HEK293T (cell line): Measurements from ENCODE around the gene NPAS3.

Experiments used
- CTCF ChIA-PET: fragments of 350-600 bp; formaldehyde crosslinking; extraction: SDS; loops from one replicate; lab custom pipeline; 2021; ENCODE audit warnings: antibody characterized with exemption, inconsistent platforms; lab: Yijun Ruan, JAX
- POLR2A ChIA-PET: fragments of 350-600 bp; formaldehyde crosslinking; extraction: SDS; loops from one replicate; lab custom pipeline; 2020; ENCODE audit warnings: antibody characterized with exemption, inconsistent platforms; lab: Yijun Ruan, JAX
- DNase-seq: peaks from one replicate; pipeline ENCODE4 v3.0.0; 2012; ENCODE audit warnings: mixed read lengths; ENCODE audit errors: extremely low spot score
- ARNT ChIP-seq: fragments of 450-650 bp; IDR thresholded peaks from 2 replicates; pipeline ENCODE4 v1.6.1; 2017; ENCODE audit warnings: mild to moderate bottlenecking
- BHLHE40 ChIP-seq: fragments of 450-650 bp; IDR thresholded peaks from 2 replicates; pipeline ENCODE4 v1.6.1; 2016; ENCODE audit warnings: mild to moderate bottlenecking, moderate library complexity, borderline replicate concordance
- CTBP1 ChIP-seq: fragments of 450-650 bp; IDR thresholded peaks from 2 replicates; pipeline ENCODE4 v1.6.1; 2016; ENCODE audit warnings: borderline replicate concordance
- ELF4 ChIP-seq: fragments of 450-650 bp; IDR thresholded peaks from 2 replicates; pipeline ENCODE4 v1.6.1; 2017; ENCODE audit warnings: antibody characterized with exemption
- FOXA1 ChIP-seq: fragments of 450-650 bp; IDR thresholded peaks from 2 replicates; pipeline ENCODE4 v1.6.1; 2016; ENCODE audit warnings: mild to moderate bottlenecking
- FOXK2 ChIP-seq: fragments of 450-650 bp; IDR thresholded peaks from 2 replicates; pipeline ENCODE4 v1.6.1; 2016; ENCODE audit warnings: mild to moderate bottlenecking
- FOXM1 ChIP-seq: fragments of 450-650 bp; IDR thresholded peaks from 2 replicates; pipeline ENCODE4 v1.6.1; 2017; ENCODE audit warnings: mild to moderate bottlenecking, borderline replicate concordance
- HDGF ChIP-seq: fragments of 450-650 bp; IDR thresholded peaks from 2 replicates; pipeline ENCODE4 v1.6.1; 2017; ENCODE audit warnings: antibody characterized with exemption, borderline replicate concordance
- L3MBTL2 ChIP-seq: fragments of 450-650 bp; conservative IDR thresholded peaks from 2 replicates; pipeline ENCODE4 v1.6.1; 2016; ENCODE audit warnings: mild to moderate bottlenecking
- LEF1 ChIP-seq: fragments of 450-650 bp; IDR thresholded peaks from 2 replicates; pipeline ENCODE4 v1.6.1; 2017; ENCODE audit warnings: mild to moderate bottlenecking, borderline replicate concordance
- NFRKB ChIP-seq: fragments of 450-650 bp; IDR thresholded peaks from 2 replicates; pipeline ENCODE4 v1.6.1; 2016; ENCODE audit warnings: mild to moderate bottlenecking, moderate library complexity
- PKNOX1 ChIP-seq: fragments of 450-650 bp; IDR thresholded peaks from 2 replicates; pipeline ENCODE4 v1.6.1; 2016
- SP1 ChIP-seq: fragments of 450-650 bp; IDR thresholded peaks from 2 replicates; pipeline ENCODE4 v1.6.1; 2017
- SUZ12 ChIP-seq: fragments of 450-650 bp; IDR thresholded peaks from 2 replicates; pipeline ENCODE4 v1.6.1; 2016; ENCODE audit warnings: mild to moderate bottlenecking
- TARDBP ChIP-seq: fragments of 450-650 bp; IDR thresholded peaks from 2 replicates; pipeline ENCODE4 v1.6.1; 2016
- ZNF384 ChIP-seq: fragments of 450-650 bp; IDR thresholded peaks from 2 replicates; pipeline ENCODE4 v1.6.1; 2016

Gene NPAS3

GRCh38 chr14:33551963-33552362, 613.3 kb downstream of the NPAS3 start:
- TF ChIP-seq ZNF384 (no peak), L3MBTL2 (no peak), BHLHE40 (no peak), ARNT (no peak), FOXM1 (no peak), CTBP1 (no peak), SP1 (no peak), LEF1 (no peak), FOXA1 (no peak), SUZ12 (no peak), PKNOX1 (no peak), FOXK2 (no peak), TARDBP (no peak), NFRKB (no peak), HDGF (no peak), ELF4 (no peak)
- CTCF ChIA-PET, result interaction anchor here (0.6 kb wide), 1 partner anchor 252 kb away, joined by 3 read pairs; no protein-coding TSS in a partner anchor
- POLR2A ChIA-PET, result no interaction called here
- no peak for DNase-seq

- POLR2A ChIA-PET, result no interaction called here
- CTCF ChIA-PET, result no interaction called here
Measured at GRCh38 chr14:33553706-33554278, 615.1 kb downstream of the NPAS3 start.

GRCh38 chr14:33554988-33555387, 616.3 kb downstream of the NPAS3 start:
- ChIA-PET POLR2A (no interaction called here), CTCF (no interaction called here)
- DNase-seq, result no peak
- TF ChIP-seq CTBP1 (no peak), HDGF (no peak), LEF1 (no peak), FOXA1 (no peak), FOXK2 (no peak), L3MBTL2 (no peak)

More at GRCh38 chr14:33553706-33554278, 615.1 kb downstream of the NPAS3 start:
- no peak for DNase-seq
- no peak for TF ChIP-seq PKNOX1
- TF ChIP-seq ZNF384, result no peak
- TF ChIP-seq NFRKB, result no peak
- no peak for TF ChIP-seq CTBP1
- TF ChIP-seq L3MBTL2, result no peak
- no peak for TF ChIP-seq FOXA1
- no peak for TF ChIP-seq ELF4
- TF ChIP-seq HDGF, result no peak
- no peak for TF ChIP-seq LEF1
- no peak for TF ChIP-seq FOXK2

GRCh38 chr14:33555710-33556350, 617.2 kb downstream of the NPAS3 start:
- ChIA-PET POLR2A (no interaction called here), CTCF (no interaction called here)
- TF ChIP-seq HDGF (no peak), SP1 (no peak), ZNF384 (no peak), ELF4 (no peak)

GRCh38 chr14:33556382-33557121, 617.9 kb downstream of the NPAS3 start:
- ChIA-PET POLR2A (no interaction called here), CTCF (no interaction called here)
- DNase-seq, result no peak
- no peak for TF ChIP-seq CTBP1
- TF ChIP-seq L3MBTL2, result no peak
- no peak for TF ChIP-seq TARDBP
- no peak for TF ChIP-seq ELF4
- TF ChIP-seq HDGF, result no peak
- no peak for TF ChIP-seq FOXK2
- no peak for TF ChIP-seq PKNOX1
- TF ChIP-seq NFRKB, result no peak
- TF ChIP-seq SUZ12, result no peak
- no peak for TF ChIP-seq BHLHE40
- TF ChIP-seq ARNT, result no peak
- no peak for TF ChIP-seq ZNF384
- no peak for TF ChIP-seq FOXM1
- no peak for TF ChIP-seq LEF1
- no peak for TF ChIP-seq SP1
- TF ChIP-seq FOXA1, result no peak

More at GRCh38 chr14:33555710-33556350, 617.2 kb downstream of the NPAS3 start:
- DNase-seq, result no peak
